ENCODE results near the gene CDC45.

Gene CDC45

DNA sequence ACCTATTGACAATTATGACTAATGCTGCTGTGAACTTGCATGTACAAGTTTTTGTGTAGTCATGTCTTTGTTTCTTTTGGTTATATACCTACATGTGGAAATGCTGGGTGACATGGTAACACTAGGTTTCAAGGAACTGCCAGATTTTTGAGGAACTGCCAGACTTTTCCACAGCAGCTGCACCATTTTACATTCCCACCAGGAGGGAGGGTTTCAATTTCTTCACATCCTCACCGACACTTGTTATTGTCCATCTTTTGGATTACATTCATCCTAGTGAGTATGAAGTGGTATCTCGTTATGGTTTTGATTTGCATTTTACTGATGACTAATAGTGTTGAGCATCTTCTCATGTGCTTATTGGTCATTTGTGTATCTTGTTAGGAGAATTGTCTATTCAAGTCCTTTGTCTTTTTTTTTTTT, 31.2 kb downstream of the CDC45 start:
- TF ChIP-seq, protein P1, sequence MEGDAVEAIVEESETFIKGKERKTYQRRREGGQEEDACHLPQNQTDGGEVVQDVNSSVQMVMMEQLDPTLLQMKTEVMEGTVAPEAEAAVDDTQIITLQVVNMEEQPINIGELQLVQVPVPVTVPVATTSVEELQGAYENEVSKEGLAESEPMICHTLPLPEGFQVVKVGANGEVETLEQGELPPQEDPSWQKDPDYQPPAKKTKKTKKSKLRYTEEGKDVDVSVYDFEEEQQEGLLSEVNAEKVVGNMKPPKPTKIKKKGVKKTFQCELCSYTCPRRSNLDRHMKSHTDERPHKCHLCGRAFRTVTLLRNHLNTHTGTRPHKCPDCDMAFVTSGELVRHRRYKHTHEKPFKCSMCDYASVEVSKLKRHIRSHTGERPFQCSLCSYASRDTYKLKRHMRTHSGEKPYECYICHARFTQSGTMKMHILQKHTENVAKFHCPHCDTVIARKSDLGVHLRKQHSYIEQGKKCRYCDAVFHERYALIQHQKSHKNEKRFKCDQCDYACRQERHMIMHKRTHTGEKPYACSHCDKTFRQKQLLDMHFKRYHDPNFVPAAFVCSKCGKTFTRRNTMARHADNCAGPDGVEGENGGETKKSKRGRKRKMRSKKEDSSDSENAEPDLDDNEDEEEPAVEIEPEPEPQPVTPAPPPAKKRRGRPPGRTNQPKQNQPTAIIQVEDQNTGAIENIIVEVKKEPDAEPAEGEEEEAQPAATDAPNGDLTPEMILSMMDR (IDR thresholded peaks at IDR 0.05; ENCODE audit: insufficient read depth, missing control alignments) = no peak
- DNase-seq (ENCODE audit: insufficient read length, low spot score) (no peak), FAIRE-seq (no peak)

DNA sequence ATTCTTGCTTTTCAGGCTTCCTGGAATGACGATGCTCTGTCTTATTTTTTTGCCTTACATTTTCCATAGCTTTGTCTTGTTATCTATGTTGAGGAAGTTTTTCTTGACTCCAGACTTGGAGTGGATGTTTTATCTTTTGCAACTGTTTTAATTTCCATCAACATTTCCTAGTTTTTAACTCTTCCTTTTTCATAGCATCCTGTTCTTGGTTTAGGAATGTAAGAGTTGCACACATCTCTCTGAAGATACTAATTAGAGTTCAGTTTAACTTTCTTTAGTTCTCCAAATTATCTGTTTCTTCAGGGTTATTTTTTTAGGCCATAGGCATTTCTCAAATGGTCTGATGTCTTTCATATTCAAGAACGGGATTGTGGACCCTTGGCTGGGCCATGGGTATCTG, 34.1 kb downstream of the CDC45 start:
- TF ChIP-seq, protein P1 (IDR thresholded peaks at IDR 0.05; ENCODE audit: insufficient read depth, missing control alignments) = no peak
- DNase-seq (ENCODE audit: insufficient read length, low spot score) (no peak), FAIRE-seq (peak; percentile 35)

DNA sequence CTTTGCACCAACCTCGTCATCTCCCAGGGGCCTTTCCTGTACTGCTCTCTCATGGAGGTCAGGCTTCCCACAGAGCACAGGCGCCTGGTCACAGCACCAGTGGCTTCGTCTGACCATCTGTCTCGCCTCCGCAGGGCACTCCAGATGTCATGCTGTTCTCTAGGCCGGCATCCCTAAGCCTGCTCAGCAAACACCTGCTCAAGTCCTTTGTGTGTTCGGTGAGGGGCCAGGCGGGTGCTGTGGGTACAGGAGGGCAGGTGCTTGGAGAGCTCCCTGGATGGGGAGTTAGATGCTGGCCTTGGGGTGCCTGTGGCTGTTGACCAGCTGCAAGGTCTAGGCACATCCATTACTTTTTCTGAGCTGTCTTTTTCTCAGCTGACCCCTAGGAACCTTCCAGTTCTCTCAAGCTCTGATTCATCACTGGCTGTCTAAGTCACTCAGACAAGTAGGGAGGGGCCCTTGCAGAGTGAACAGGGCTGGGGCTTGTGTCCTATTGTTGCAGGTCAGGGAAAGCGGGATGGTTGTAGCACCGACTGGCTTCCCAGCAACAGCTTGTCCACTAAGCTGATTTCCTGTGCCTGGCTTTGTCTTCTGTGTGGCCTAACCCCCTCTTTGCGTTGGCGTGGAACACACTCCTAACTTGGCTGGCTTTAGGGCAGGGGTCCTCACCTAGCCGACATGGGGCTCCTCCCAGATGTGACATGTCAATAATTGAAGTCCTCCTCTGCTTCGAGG, 35.3 kb downstream of the CDC45 start:
- DNase-seq (ENCODE audit: insufficient read length, low spot score) (peak; percentile 76), FAIRE-seq (peak; percentile 73)
- TF ChIP-seq, protein P1 (IDR thresholded peaks at IDR 0.05; ENCODE audit: insufficient read depth, missing control alignments) = no peak

DNA sequence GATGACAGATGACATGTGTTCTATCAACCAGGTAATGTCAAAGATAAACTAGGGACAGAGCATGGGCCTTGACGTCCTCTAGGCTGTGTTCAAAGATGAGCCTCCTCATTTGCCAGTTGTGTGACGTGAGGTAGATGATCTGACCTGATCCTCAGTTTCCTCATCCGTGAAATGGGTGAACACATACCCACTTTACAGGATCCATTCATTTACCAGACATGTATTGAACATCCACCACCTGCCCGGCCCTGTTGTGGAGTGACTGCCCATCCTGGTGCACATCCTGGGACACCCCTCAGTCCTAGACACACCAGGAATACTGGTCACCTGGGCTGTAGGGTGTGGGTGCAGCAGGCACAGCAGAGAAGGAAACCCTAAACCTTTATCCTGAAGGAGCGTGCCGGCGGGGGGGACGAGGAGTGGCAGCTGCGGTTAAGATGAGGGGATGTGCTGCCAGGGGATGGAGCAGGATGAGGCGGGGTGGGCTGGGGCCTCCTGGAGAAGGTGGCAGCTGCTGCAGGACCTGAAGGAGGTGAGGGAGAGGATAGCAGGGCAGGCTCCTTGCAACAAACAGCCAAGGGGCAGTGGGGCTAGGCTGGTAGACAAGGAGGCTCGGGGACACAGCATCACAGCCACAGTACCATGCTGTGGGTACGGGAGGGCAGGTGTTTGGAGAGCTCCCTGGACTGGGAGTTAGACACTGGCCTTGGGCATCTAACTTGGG, 36.1 kb downstream of the CDC45 start:
- FAIRE-seq (peak; percentile 83), DNase-seq (ENCODE audit: insufficient read length, low spot score) (no peak)
- TF ChIP-seq, protein P1 (IDR thresholded peaks at IDR 0.05; ENCODE audit: insufficient read depth, missing control alignments) = no peak

DNA sequence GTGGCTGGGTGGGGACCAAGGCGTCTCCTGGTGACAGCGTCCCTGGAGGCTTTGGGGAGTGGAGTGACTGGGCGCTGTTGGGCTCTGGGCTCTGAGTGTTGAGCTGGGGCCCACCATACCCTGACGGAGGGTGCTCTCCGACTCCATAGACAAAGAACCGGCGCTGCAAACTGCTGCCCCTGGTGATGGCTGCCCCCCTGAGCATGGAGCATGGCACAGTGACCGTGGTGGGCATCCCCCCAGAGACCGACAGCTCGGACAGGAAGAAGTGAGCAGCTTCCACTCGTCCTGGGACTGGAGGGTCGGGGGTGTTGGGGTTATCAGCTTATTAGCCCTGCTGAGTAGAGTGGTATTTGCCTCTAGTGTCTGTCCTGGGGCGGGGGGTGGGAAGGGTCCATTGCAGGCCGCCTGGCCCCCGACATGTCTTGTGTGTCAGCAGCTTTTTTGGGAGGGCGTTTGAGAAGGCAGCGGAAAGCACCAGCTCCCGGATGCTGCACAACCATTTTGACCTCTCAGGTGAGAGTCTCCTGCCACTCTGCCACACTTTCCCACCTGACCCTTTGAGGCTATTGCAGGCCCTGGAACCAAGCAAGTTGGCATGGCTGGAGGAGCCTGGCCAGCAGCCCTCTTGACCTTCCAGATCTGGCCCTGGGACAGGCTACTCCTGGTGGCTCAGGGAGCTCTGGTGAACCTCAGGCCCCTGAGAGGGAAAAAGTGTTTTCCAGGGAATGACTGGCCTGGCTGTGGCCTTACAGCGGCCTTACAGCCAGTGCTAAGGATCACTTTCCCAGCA, 36.9 kb downstream of the CDC45 start:
- DNase-seq (ENCODE audit: insufficient read length, low spot score) (no peak), FAIRE-seq (no peak)
- TF ChIP-seq, protein P1 (IDR thresholded peaks at IDR 0.05; ENCODE audit: insufficient read depth, missing control alignments) = no peak

DNA sequence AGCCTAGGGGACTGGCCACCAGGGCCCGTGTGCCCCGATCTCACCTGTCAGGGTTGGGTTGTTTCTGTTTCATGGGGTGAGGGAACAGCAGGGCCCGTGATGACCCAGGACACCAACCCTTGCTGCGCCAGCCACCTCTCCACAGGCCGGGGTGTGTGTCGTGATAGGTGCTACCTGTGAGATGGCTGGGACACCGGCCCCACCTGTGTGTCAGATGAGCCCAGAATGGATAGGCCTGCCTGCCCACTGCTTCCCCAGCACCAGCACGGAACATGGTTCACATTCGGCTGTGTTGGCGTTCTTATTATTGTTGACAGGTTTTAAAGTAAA, 37.4 kb downstream of the CDC45 start:
- DNase-seq (ENCODE audit: insufficient read length, low spot score) (no peak), FAIRE-seq (no peak)
- TF ChIP-seq, protein P1 (IDR thresholded peaks at IDR 0.05; ENCODE audit: insufficient read depth, missing control alignments) = no peak
